Ectodermal cell (in vitro differentiated cells): ENCODE results near the gene SYT11.

Experiments
- H3K27ac ChIP-seq: 2 replicates; pipeline ENCODE4 v1.7.0; 2013; ENCODE audit warnings: mild to moderate bottlenecking, low read depth, low read length; ENCODE audit not compliant: insufficient read depth, poor library complexity, severe bottlenecking
- H3K27me3 ChIP-seq: 2 replicates; pipeline ENCODE4 v1.7.0; 2013; ENCODE audit warnings: mild to moderate bottlenecking, low read length; ENCODE audit not compliant: insufficient read depth, control insufficient read depth, poor library complexity, severe bottlenecking
- H3K36me3 ChIP-seq: one replicate; pipeline ENCODE4 v1.7.0; 2013; ENCODE audit warnings: low read length; ENCODE audit not compliant: control insufficient read depth, insufficient read depth
- H3K4me1 ChIP-seq: one replicate; pipeline ENCODE4 v1.7.0; 2013; ENCODE audit warnings: low read length; ENCODE audit not compliant: control insufficient read depth, insufficient read depth
- H3K4me3 ChIP-seq: 2 replicates; pipeline ENCODE4 v1.7.0; 2013; ENCODE audit warnings: low read depth, low read length, control low read depth; ENCODE audit not compliant: insufficient read depth
- H3K9me3 ChIP-seq: 2 replicates; pipeline ENCODE4 v1.7.0; 2013; ENCODE audit warnings: mild to moderate bottlenecking, low read length, moderate library complexity; ENCODE audit not compliant: control insufficient read depth
- WGBS, 2 experiments: methylation state at CpG; one replicate each; pipeline ENCODE4 v1.1.7; 2013; ENCODE audit warnings: missing lambda C conversion rate in 2 of 2; 5-methylcytosine and 5-hydroxymethylcytosine counted together

The SYT11 gene

GRCh38 chr1:155898888-155899287, 39.5 kb downstream of the SYT11 start:
- Histone ChIP-seq H3K9me3 (no peaks in the 10 kb centered on the region), H3K4me1 (no peaks in the 10 kb centered on the region), H3K27ac (no peak overlapping the region), H3K36me3 (peaks cover 32% of the 10 kb centered on the region), H3K4me3 (no peak overlapping the region), H3K27me3 (no peaks in the 10 kb centered on the region)
- WGBS, 2 experiments, result 95 to 98% methylated on average over 2 of the region's 2 CpGs

- no peaks in the 10 kb centered on the region for H3K4me1 ChIP-seq
- 95 to 99% methylated on average over 2 of the region's 2 CpGs for WGBS, 2 experiments
- no peak overlapping the region for H3K27ac ChIP-seq
- no peaks in the 10 kb centered on the region for H3K9me3 ChIP-seq
- no peak overlapping the region for H3K4me3 ChIP-seq
- peaks cover 40% of the 10 kb centered on the region for H3K36me3 ChIP-seq
- no peaks in the 10 kb centered on the region for H3K27me3 ChIP-seq
Observed at GRCh38 chr1:155899683-155900082, 40.3 kb downstream of the SYT11 start.

- WGBS, 2 experiments, result 95 to 98% methylated on average over 4 of the region's 4 CpGs
- no peaks in the 10 kb centered on the region for H3K27me3 ChIP-seq
- no peak overlapping the region for H3K4me3 ChIP-seq
- no peaks in the 10 kb centered on the region for H3K4me1 ChIP-seq
- no peak overlapping the region for H3K27ac ChIP-seq
- peaks cover 43% of the 10 kb centered on the region for H3K36me3 ChIP-seq
- no peaks in the 10 kb centered on the region for H3K9me3 ChIP-seq
Observed at GRCh38 chr1:155900161-155900560, 40.8 kb downstream of the SYT11 start.

DNA sequence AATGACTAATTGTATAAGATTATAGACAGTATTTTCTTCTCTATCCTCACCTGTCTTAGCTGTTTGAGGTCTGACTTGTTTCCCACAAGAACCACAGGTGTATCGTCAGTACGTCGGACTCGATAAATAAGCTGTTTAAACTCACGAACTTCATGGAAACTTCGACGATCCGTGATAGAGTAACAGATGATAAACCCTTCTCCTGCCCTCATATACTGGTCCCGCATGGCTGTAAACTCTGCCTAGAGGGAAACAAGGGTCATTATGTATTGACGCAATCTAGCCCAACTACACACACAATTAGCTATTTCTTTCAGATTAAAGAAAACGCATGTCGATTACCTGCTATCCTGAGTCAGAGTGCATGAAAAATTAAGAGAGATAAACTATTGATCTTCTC, 44.9 kb downstream of the SYT11 start:
- WGBS, 2 experiments, result 94 to 96% methylated on average over 12 of the region's 12 CpGs
- H3K4me1 ChIP-seq, result no peaks in the 10 kb centered on the region
- H3K9me3 ChIP-seq, result no peaks in the 10 kb centered on the region
- H3K36me3 ChIP-seq, result peaks cover 45% of the 10 kb centered on the region
- H3K27me3 ChIP-seq, result no peaks in the 10 kb centered on the region
- no peak overlapping the region for H3K27ac ChIP-seq
- no peak overlapping the region for H3K4me3 ChIP-seq

GRCh38 chr1:155909894-155910293, 50.5 kb downstream of the SYT11 start:
- Histone ChIP-seq H3K4me1 (peaks cover 4% of the 10 kb centered on the region), H3K27me3 (no peaks in the 10 kb centered on the region), H3K27ac (no peak overlapping the region), H3K4me3 (peak overlapping the region; percentile 82), H3K36me3 (peaks cover 35% of the 10 kb centered on the region), H3K9me3 (no peaks in the 10 kb centered on the region)
- WGBS, 2 experiments, result 87 to 96% methylated on average over 4 of the region's 4 CpGs

DNA sequence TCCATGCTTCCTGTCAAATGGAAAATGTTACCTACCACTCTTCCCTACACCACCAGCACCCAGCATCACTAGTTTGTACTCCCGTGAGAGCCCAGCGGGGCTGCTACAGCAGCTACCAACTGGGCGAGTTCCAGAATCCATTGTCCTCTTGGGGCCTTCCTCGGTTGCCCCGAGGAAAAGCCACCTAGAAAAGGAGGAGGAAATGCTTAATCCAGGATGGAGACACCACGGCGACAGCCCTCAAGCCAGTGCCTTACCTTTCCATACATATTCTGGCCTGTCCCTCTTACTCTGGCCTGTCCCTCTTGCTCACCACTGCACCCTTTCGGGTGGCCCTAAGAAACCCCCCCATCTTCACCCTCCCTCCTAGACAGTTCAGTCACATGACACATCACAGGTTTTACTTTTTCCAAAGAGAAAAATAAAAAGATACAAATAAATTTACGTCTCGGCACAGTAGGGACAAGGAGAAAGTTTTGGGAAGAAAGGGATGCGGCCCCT, 51.3 kb downstream of the SYT11 start:
- H3K36me3 ChIP-seq, result peaks cover 32% of the 10 kb centered on the region
- peak overlapping the region; percentile 72 for H3K27ac ChIP-seq
- no peaks in the 10 kb centered on the region for H3K27me3 ChIP-seq
- no peaks in the 10 kb centered on the region for H3K9me3 ChIP-seq
- peaks cover 4% of the 10 kb centered on the region for H3K4me1 ChIP-seq
- H3K4me3 ChIP-seq, result peak overlapping the region; percentile 82
- WGBS, 2 experiments, result 6 to 7% methylated on average over 9 to 11 of the region's 11 CpGs

DNA sequence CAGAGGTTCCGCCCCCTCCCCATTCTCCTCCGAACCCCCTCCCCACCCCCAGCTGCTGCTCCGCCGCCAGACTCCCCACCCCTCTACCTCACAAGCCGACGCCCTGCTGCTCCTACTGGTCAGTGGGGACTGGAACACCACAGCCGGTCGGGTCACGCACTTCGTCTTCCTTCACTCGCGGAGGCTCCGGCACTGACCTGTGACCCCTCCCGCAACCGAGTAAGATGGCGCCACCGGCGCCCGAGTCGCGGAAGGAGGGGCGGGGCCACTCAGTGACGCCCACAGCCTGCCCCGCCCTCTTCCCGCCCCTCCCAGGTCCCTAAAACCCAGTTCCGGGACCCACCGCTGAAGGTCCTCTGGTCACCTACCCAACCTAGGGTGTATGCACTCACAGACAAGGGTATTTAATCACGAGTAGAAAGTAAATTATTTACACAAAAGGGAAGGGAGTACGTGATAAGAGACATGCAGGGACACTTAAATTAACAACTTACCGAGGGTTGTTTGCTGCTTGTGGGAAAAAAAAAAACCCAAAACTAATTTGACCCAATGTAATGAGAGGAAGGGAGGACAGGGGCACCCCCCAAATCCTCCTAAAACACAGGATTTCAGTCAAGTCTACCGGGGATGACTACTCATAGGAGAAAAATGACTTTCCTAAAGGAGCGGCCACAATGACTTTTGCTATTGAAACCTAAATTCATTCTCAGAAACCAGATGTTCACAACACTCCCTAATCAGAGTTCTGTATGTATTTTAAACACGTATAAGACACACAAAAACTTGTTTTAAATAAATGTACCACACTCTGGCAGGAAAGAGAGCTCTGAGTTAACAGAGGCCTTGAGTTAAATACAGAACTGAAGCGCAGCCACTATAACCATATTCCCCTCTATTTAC, 52.0 kb downstream of the SYT11 start, which contains the start of gene RIT1:
Gene RIT1, minus strand, starts transcription at position 194 of the 900 bp plus-strand sequence. CDS start 588 bp downstream, outside the sequence.
- Histone ChIP-seq H3K4me3 (peak within 1 kb of the TSS; percentile 82), H3K27me3 (no peaks in the 10 kb centered on the region), H3K9me3 (no peaks in the 10 kb centered on the region), H3K27ac (peak within 1 kb of the TSS; percentile 72), H3K4me1 (peaks cover 4% of the 10 kb centered on the region), H3K36me3 (peaks cover 34% of the 10 kb centered on the region)
- 9 to 10% methylated on average over 34 of the region's 34 CpGs for WGBS, 2 experiments

DNA sequence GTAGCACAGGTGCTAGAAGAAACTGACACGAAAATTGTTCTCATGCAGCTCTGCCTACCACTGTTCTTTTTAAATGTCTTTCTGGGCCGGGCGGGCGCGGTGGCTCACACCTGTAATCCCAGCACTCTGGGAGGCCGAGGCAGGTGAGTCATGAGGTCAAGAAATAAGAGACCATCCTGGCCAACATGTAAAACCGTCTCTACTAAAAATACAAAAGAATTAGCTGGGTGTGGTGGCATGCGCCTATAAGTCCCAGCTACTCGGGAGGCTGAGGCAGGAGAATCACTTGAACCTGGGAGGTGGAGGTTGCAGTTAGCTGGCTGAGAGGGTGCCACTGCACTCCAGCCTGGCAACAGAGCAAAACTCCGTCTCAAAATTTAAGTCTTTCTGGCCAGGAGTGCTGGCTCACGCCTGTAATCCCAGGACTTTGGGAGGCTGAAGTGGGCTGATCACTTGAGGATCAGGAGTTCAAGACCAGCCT, 52.7 kb downstream of the SYT11 start:
- no peak overlapping the region for H3K4me3 ChIP-seq
- H3K4me1 ChIP-seq, result peaks cover 4% of the 10 kb centered on the region
- no peaks in the 10 kb centered on the region for H3K27me3 ChIP-seq
- WGBS, 2 experiments, result 91 to 92% methylated on average over 11 of the region's 11 CpGs
- H3K36me3 ChIP-seq, result peaks cover 37% of the 10 kb centered on the region
- H3K27ac ChIP-seq, result no peak overlapping the region
- no peaks in the 10 kb centered on the region for H3K9me3 ChIP-seq

- Histone ChIP-seq H3K36me3 (peaks cover 49% of the 10 kb centered on the region), H3K9me3 (no peaks in the 10 kb centered on the region), H3K4me1 (peaks cover 4% of the 10 kb centered on the region), H3K27ac (no peak overlapping the region), H3K27me3 (no peaks in the 10 kb centered on the region), H3K4me3 (no peak overlapping the region)
- WGBS, 2 experiments, result 95 to 100% methylated on average over 3 to 4 of the region's 6 CpGs
Observed at GRCh38 chr1:155913969-155914757, 54.8 kb downstream of the SYT11 start.

DNA sequence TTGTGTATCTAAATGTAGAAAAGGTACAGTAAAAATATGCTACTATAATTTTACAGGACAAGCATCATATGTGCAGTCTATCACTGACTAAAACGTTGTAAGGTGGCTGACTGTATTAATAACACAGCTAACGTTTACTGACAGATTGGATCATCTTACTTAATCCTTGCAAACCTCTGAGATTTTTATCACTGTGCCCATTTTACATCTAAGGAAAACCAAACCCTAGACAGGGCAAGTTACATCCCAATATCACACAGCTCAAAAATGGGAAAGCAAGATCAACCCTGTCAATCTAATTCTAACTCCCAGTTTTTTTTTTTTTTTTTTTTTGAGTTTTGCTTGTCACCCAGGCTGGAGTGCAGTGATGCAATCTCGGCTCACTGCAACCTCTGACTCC, 59.3 kb downstream of the SYT11 start:
- H3K27ac ChIP-seq, result no peak overlapping the region
- WGBS, 2 experiments, result 95 to 98% methylated on average over 3 of the region's 3 CpGs
- no peaks in the 10 kb centered on the region for H3K27me3 ChIP-seq
- H3K4me3 ChIP-seq, result no peak overlapping the region
- no peaks in the 10 kb centered on the region for H3K9me3 ChIP-seq
- H3K36me3 ChIP-seq, result peaks cover 77% of the 10 kb centered on the region
- H3K4me1 ChIP-seq, result no peaks in the 10 kb centered on the region
